Measurements from ENCODE around the gene TESK2. TPM values are rescaled to one million over a fixed set of nuclear protein-coding genes. Genes with fewer than 3 reads are reported as not detected.
"Not testable (repeated sequence)": the region's sequence is repeated elsewhere in the genome, so short reads cannot be mapped to it uniquely, and the experiment has no call there.

The TESK2 gene
- total RNA-seq, 1 donor, result 2.2 TPM

DNA sequence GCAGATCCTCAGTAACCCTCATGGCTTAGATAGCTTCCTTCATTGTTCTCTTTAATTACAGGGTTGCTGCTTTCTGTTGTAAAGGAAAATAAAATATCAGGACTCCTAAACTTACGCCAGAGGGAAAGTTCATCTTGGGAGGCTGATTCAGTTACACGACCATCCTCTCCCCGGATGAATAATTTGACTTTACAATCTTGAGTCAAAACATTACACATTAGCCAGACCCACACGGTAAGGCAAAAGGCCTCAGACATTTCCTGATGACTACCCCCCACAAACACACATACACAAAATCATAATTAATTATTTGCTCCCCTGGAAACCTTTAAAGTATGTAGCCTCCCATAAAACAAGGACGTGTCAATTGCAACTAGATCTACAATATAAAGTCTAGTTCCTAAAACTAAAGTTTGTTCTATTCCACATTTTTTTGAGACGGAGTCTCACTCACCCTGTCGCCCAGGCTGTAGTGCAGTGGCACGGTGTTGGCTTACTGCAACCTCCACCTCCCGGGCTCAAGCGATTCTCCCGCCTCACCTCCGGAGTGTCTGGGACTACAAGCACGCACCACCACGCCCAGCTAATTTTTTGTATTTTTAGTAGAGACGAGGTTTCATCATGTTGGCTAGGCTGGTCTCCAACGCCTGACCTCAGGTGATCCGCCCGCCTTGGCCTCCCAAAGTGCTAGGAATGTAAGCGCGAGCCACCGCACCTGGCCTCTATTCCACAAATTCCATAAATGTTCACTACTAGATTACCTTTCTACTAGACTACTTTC lies 31.6 kb upstream of the TESK2 start:
- peak overlapping the region; percentile 68 for H3K4me3 ChIP-seq (ENCODE audit: low read depth, low read length)
- TF ChIP-seq, protein P1, sequence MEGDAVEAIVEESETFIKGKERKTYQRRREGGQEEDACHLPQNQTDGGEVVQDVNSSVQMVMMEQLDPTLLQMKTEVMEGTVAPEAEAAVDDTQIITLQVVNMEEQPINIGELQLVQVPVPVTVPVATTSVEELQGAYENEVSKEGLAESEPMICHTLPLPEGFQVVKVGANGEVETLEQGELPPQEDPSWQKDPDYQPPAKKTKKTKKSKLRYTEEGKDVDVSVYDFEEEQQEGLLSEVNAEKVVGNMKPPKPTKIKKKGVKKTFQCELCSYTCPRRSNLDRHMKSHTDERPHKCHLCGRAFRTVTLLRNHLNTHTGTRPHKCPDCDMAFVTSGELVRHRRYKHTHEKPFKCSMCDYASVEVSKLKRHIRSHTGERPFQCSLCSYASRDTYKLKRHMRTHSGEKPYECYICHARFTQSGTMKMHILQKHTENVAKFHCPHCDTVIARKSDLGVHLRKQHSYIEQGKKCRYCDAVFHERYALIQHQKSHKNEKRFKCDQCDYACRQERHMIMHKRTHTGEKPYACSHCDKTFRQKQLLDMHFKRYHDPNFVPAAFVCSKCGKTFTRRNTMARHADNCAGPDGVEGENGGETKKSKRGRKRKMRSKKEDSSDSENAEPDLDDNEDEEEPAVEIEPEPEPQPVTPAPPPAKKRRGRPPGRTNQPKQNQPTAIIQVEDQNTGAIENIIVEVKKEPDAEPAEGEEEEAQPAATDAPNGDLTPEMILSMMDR (IDR thresholded peaks at IDR 0.05; ENCODE audit: insufficient read depth, low read depth, low read length), result no peak
- peak; percentile 67 for DNase-seq (ENCODE audit: low read depth)

DNA sequence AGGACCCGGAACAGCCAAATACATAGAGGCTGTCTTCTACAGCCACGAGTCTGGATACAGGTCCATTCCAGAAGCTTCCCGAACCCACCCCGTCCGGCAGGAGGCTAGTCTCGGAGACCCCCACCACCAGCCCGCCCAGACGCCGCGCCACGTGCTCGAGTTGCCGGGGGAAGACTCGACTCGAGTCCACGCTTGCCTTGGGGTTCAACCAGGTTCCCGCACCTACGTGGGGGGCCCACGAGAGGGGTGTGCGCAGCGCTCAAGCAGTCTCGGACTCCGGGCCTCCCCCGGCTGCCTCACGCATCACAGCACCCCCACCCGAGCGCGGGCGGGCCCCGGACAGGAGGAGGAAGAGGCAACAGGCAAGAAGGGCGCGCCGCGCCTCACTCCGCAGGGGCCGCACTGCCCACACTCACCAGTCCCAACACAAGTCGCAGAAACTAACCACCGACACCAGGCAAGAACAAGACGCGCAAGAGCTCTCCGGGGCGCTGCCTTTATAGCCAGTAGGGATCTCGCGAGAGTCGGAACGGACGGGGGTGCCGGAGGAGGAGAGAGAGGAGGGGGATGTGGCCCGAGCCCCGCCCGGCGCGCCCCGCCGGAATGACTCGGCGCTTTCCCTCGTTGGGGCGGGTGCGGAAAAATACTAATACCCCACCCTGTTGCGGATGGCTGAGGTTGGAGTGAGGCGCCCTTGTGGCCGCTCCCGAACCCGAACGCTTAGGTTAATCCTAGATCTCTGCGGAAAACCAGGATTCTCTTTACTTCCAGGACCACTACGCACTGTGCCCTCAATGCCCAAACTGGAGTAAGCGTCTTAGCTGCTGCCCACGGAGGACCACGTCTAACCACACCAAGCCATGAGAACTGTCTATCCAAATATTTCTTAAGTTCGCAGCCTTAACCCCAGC lies 30.7 kb upstream of the TESK2 start, which contains the start of gene PRDX1:
PRDX1 (minus strand) TSS at position 472 of the 911 bp plus-strand sequence. CDS start 2,841 bp downstream, outside the sequence.
- peak; percentile 96 for DNase-seq (ENCODE audit: low read depth)
- peak within 1 kb of the TSS; percentile 68 for H3K4me3 ChIP-seq (ENCODE audit: low read depth, low read length)
- TF ChIP-seq, protein P1 (IDR thresholded peaks at IDR 0.05; ENCODE audit: insufficient read depth, low read depth, low read length), result no peak

DNA sequence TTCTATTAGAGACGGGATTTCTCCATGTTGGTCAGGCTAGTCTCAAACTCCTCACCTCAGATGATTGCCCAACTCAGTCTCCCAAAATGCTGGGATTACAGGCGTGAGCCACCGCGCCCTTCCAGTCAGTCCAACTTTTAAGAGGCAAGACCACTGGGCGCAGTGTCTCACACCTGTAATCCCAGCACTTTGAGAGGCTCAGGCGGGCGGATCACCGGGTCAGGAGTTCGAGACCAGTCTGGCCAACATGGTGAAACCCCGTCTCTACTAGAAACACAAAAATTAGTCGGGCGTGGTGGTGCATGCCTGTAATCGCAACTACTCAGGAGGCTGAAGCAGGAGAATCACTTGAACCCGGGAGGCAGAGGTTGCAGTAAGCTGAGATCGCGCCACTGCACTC lies 28.8 kb upstream of the TESK2 start:
- peak overlapping the region; percentile 68 for H3K4me3 ChIP-seq (ENCODE audit: low read depth, low read length)
- not testable (repeated sequence) for DNase-seq (ENCODE audit: low read depth)

DNA sequence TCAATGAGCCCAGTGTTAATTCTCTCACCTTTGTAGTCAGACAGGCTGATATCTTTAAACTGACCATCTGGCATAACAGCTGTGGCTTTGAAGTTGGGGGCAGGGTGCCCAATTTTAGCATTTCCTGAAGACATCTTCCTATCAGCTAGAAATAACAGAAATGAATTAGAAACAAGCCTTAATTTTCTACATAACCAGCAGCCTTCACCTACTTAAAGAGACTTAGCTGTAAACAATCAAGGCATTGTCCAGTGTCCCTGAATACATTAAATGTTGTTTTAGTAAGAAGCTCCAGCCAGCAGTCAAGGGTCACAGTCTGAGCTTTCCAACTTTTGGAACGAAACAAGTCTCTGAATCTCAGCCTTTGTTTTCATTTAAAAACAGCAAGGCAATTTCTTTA lies 27.9 kb upstream of the TESK2 start:
- peak overlapping the region; percentile 68 for H3K4me3 ChIP-seq (ENCODE audit: low read depth, low read length)
- TF ChIP-seq, protein P1 (IDR thresholded peaks at IDR 0.05; ENCODE audit: insufficient read depth, low read depth, low read length), result no peak
- peak; percentile 27 for DNase-seq (ENCODE audit: low read depth)

DNA sequence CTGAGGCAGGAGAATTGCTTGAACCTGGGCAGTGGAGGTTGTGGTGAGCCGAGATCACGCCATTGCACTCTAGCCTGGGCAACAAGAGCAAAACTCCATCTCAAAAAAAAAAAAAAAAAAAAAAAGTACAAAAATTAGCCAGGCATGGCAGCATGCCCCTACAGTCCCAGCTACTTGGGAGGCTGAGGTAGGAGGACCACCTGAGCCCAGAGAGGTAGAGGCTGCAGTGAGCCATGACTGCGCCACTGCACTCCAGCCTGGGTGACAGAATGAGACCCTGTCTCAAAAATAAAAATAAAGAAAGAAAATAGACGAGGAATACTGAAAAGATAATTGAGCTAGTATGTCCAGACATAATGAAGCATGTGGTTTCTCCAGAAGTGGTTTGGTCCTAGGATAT lies 27.4 kb upstream of the TESK2 start:
- H3K4me3 ChIP-seq (ENCODE audit: low read depth, low read length); DNase-seq (ENCODE audit: low read depth): not testable (repeated sequence)

GRCh38 chr1:45516465-45516864 lies 25.5 kb upstream of the TESK2 start:
- DNase-seq (ENCODE audit: low read depth), result no peak
- TF ChIP-seq, protein P1 (IDR thresholded peaks at IDR 0.05; ENCODE audit: insufficient read depth, low read depth, low read length), result no peak
- H3K4me3 ChIP-seq (ENCODE audit: low read depth, low read length), result no peak overlapping the region

DNA sequence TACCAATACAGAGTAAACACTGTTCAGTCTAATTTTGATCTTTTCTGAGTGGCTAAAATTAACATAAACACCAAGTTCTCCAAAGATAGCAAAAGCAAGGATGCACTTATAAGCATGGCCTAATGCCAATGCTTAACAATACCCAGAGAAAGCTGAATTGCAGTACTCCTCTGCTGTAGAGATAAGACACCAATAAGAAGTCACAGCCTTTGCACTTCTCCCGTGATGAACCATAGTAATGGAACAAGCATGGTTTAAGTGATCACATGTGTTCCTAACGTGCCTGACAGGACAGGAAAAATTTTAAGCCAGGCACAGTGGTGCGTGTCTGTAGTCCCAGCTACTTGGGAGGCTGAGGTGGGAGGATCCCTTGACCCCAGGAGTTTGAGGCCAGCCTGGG lies 25.1 kb upstream of the TESK2 start:
- DNase-seq (ENCODE audit: low read depth), result no peak
- TF ChIP-seq, protein P1 (IDR thresholded peaks at IDR 0.05; ENCODE audit: insufficient read depth, low read depth, low read length), result no peak

GRCh38 chr1:45513532-45514260 lies 22.7 kb upstream of the TESK2 start:
- peak; percentile 60 for DNase-seq (ENCODE audit: low read depth)
- H3K4me3 ChIP-seq (ENCODE audit: low read depth, low read length), result not testable (repeated sequence)

More for the DNA sequence above, 25.1 kb upstream of the TESK2 start:
- no peak overlapping the region for H3K4me3 ChIP-seq (ENCODE audit: low read depth, low read length)
